ENCODE data around the gene IFI30.
A peak's percentile ranks its signal among the peaks of the same experiment; 100 is the strongest.
"Not testable (repeated sequence)": the region's sequence is repeated elsewhere in the genome, so short reads cannot be mapped to it uniquely, and the experiment has no call there.

IFI30 gene

GRCh38 chr19:18203408-18203862 lies 29.8 kb downstream of the IFI30 start:
- peak; percentile 22 for DNase-seq (ENCODE audit: low spot score)

GRCh38 chr19:18203863-18204393 lies 30.3 kb downstream of the IFI30 start, which contains the start of gene RAB3A:
RAB3A (minus strand) TSS chr19:18204042; CDS start chr19:18202740, 1,302 bp downstream.
- peak; percentile 97 for DNase-seq (ENCODE audit: low spot score)

- DNase-seq (ENCODE audit: low spot score), result peak; percentile 12
These were observed 31.0 kb downstream of the IFI30 start for GRCh38 chr19:18204394-18205199.

DNA sequence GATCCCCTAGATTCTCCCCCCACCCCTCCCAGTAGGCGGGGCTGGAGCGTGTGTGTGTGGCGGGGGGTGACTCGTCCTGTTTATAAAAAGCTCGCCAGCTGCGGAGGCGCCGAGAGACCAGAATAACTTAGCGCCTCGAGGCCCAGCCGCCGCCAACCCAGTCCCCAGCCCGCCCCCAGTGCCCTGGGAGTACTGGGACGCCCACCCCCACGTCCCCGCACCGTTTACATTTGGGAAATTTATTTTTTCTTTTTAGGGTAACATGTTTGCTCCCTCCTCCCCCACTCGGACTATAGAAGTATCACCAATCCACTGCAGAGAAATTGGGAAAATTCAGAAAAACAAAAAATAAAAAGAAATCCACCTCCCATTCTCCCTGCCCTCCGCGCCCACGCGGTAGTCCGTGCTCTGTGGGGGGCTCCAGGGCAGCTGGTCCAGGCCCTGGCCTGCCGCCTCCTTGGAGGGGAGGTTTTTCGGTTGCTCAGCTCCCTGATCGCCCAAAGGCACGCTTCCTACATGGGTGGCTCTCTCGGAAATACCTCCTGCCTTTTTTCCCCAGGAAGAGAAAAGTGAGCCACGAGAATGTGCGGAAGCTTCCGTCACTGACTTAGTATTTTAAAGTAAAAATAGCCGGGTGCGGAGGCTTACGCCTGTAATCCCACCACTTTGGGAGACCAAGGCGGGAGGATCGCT lies 31.7 kb downstream of the IFI30 start:
- peak; percentile 78 for DNase-seq (ENCODE audit: low spot score)

GRCh38 chr19:18206018-18206417 lies 32.4 kb downstream of the IFI30 start:
- no peak for DNase-seq (ENCODE audit: low spot score)

DNA sequence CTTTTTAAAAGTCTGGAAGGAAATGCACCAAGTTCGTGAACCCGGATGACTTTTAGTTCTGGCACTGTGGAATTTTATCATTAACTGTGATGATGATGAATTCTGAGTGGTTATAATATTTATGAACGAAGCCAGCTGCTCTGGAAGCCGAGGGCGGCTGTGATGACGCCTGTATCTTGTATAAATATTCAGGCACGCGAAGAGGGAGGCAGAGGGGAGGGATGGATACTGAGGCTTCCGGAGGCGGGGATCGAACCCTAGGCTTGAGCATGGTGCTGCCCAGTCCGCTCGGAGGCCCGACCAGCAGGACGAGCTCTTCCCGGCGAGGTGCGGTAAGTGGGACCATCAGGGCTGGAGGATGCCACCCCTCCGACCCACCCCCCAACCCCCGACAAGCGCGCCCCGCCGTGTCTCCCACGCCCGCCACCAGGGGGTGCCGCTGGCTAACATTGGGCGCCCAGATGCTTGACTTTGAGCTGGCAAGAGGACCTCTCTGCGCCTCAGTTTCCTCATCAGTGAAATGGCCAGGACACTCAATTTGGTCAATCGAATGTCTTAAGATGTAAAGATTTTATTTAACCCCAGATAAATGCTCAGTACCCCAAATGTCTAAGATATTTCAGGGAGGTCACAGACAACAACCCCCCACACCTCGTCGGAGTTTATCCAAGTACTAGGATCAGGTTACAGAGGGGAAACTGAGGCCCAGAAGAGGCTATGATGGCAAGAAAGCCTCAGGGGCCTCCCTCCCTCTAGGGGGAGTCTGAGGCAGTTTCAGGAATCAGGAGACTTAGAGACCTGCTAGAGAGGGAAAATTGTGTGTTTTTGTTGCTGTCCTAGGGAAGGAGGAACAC lies 34.7 kb downstream of the IFI30 start:
- DNase-seq (ENCODE audit: low spot score), result peak; percentile 89

- not testable (repeated sequence) for DNase-seq (ENCODE audit: low spot score)
These were observed 36.3 kb downstream of the IFI30 start for GRCh38 chr19:18209912-18210311.

DNA sequence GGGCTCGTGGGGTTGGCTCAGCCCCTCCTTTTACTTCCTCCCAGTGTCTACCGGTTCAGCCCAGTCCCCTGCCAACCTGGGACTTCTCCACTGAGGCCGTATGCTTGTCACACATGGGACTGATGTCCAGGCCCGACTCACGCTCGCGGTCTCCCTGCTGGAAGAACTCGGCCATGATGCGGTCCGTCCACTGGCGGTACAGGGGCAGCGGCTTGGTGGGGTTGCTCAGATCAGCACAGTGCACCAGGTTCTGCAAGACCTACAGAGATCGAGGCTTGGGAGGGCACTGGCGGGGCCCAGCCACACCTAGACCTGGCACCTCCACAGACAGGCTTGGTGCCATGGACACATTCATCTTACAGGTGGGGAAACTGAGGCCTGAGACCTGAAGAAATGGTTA lies 38.1 kb downstream of the IFI30 start:
- no peak for DNase-seq (ENCODE audit: low spot score)

DNA sequence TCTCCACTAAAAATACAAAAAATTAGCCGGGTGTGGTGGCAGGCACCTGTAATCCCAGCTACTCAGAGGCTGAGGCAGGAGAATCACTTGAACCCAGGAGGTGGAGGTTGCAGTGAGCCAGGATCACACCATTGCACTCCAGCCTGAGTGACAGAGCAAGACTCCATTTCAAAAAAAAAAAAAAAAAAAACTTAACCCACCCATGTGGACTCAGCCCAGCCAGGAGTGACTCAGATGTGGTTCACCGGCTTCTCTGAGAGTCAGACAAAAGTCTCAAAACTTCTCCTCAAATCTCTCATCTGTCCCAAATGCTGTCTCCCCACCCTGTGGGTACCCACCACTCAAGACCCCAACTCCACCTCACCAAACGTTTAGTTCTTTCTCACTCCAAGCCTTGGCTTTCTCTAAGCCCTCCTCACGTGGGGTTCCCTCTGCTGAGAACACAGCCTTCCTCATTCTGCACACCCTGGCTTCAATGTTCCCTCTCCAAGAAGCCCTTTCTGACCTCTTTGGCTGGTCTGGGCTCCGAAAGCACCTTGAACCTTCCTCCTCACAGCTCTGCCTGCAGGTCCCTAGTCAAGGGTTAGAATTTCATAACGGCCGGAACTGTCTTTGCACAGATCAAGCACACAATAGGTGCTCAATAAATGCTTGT lies 41.3 kb downstream of the IFI30 start:
- peak; percentile 78 for DNase-seq (ENCODE audit: low spot score)

DNA sequence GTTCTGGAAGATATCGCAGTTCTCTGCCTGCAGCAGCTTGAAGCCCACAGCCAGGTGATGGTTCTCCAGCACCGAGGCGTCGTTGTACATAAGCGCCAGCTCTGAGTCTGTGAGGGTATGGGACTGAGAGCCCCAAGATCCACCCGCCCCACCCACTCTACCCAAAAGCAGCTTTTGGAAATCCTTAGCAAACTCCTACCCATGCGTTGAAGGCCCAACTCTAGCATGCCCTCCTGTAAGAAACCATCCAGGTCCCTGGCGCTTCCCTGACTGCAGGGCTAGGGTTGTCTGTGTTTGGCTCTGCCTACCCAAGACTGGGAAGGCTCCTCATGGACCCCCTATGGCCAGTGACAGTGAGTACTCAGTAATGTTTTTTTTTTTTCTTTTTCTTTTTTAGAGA lies 43.2 kb downstream of the IFI30 start:
- DNase-seq (ENCODE audit: low spot score), result no peak

DNA sequence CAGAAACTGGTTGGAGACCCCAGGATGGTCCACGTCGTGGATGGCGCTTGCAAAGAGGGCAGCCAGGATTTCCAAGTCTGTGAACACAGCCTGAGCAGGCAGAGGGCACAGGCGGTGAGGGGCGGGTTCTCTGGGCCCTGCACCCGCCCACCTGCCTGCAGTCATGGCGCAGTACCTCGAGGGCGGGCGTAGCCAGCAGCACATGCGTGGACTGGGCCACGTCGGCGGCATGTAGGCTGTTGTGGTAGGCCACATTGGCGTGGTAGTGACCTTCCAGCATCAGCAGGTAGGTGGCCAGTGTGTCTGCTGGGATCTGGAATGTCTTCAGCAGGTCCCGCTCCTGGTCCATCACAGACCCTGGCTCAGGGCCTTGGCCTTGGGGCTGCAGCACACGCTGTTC lies 44.5 kb downstream of the IFI30 start:
- no peak for DNase-seq (ENCODE audit: low spot score)

DNA sequence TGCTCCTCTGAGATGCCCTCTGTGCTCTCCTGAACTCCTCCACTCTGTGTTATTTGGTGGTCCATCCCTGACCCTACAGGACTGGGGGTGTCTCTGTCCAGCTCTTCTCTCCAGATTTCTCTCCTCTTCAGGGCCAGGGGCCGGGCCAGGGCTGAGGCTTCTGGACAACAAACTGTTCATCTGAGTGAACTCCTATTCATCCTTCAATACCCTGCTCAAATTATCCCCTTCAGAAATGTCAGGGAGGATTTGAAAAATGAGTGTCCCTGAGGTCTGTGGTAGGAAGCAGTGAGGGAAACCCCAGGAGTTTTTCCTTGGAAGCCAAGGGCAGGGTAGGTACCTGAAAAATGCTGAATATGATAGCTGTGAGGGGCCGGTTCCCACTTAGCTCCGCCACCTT lies 45.0 kb downstream of the IFI30 start:
- no peak for DNase-seq (ENCODE audit: low spot score)

DNA sequence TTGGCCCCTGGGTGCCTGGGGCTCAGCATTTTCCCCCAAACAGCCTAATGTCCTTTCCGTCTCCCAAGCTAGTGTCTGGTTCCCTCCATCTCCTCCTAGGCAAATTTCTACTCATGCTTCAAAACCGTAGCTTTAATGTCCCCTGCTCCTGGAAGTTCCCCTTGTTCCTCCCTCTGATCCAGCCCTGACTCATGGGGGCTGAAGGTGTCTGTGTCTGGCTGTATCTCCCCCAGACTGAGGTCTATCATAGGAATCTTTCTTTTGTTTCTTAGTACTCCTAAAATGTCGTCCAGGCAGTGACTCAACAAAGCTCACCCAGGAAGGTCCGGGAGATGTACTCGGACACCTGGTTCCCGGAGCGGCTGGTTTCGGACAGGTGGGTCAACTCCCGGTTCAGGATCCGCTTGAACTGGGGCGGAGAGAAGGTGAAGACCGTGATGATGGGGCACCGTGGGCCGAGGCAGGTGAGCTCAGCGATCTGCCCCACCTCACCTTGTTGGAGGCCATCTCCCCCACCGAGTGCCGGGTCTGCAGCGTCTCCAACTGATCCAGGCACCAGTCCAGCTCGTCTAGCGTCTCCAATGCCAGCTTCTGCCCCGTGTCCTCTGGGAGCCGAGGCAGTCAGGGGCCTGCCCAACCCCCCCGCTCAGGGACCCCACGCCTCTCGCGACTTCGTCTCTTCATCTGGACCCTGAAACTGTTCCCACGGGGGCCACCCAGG lies 46.5 kb downstream of the IFI30 start:
- DNase-seq (ENCODE audit: low spot score), result no peak

GRCh38 chr19:18220632-18221275 lies 47.1 kb downstream of the IFI30 start:
- DNase-seq (ENCODE audit: low spot score), result no peak

- no peak for DNase-seq (ENCODE audit: low spot score)
These were observed 48.5 kb downstream of the IFI30 start for GRCh38 chr19:18221815-18222725.

- DNase-seq (ENCODE audit: low spot score), result no peak
These were observed 50.4 kb downstream of the IFI30 start for GRCh38 chr19:18223860-18224524.

GRCh38 chr19:18224525-18225354 lies 51.1 kb downstream of the IFI30 start:
- peak; percentile 100 for DNase-seq (ENCODE audit: low spot score)

DNA sequence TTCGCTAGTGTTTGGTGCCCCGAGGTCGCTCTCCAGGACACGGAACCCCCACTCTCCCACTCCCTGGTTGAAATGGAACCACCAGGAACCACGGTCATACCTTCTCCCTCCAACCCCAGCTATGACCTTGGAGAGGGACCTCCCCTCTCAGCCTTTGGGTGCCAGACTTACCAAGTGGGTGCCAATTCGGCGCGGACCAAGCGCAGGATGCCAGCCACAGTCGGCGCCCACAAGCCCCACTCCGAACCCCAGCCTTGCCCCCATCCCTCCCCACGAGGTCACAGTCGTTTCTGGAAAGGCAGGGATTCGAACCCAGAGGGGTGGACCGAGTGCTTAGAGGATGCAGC lies 51.7 kb downstream of the IFI30 start:
- DNase-seq (ENCODE audit: low spot score), result no peak

All from AG08396 (cell line).